TTC549 (cell line): Measurements from ENCODE around the gene TSHZ3.

Experiments
- FAIRE-seq: peaks from 2 replicates; lab custom pipeline; 2012; peaks lifted over from hg19 to GRCh38; lab: Jason Lieb, UNC

The TSHZ3 gene

DNA sequence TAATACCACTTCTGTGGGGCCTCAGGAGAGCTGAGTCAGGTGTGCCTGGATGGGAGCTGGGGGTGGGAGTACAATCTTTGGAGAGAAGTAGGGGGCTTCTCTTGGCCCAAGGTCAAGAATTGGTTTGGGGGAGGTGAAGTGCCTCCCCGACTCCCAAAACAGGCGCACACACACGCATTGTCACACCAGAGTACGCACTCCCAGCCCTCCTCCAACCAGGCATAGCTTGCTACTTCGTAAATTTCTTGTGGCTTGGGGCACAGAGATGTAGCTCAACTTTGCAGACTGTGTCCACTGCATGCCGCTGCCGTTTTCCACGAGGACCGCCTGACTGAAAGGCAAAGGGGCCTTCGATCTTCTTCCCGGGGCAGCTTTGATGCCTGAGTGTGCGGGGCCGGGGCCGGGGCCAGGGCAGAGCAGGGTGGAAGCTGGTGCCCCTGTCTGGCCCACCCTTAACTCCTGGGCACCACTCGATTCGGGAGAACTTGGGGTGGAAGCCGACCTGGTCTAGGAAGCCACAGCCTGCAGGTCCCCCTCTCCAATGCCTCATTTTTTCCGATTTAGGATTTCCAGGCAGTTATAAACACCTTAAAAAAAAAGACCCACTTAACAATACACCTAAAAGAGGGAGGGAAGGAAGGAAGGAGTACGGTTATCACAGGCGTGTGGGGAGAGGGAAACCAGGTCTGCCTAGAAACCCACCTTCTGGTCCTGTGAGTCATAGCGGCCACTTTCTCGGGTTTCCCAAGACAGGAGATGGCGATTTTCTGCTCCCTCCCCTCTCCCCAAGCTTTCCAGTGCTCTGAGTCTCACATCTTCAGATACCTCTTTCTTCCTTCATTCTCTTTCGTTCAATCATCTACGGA is 5.8 kb upstream of the TSHZ3 start:
- FAIRE-seq = no peak

GRCh38 chr19:31354316-31354715 is 5.1 kb upstream of the TSHZ3 start:
- no peak for FAIRE-seq

GRCh38 chr19:31353833-31354232 is 4.6 kb upstream of the TSHZ3 start:
- no peak for FAIRE-seq

- FAIRE-seq = no peak
Measured at GRCh38 chr19:31352782-31353651, 3.8 kb upstream of the TSHZ3 start.

DNA sequence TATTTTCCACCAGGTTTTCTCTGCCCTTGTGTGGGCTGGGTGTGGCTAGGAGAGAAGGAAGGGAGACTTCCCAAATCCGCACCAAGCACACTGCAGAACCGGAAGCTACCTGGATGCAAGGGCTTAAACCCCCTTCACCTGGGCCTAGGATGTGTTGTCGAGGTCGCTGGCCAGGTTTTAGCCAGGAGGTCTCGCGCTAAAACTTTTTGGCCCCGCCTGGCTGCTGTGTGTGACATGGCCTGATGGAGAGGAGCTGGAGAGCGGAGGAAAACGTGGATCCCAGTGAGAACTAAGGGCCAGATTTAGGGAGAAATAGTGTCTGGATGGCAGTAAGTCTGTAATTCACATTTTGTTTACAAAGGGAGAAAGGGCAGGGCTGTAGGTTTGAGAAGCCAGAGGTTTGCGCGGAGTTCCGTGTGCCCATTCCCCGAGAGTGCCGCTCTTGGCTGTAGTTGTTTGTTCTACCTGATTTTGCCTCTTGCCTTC is 3.1 kb upstream of the TSHZ3 start:
- no peak for FAIRE-seq

DNA sequence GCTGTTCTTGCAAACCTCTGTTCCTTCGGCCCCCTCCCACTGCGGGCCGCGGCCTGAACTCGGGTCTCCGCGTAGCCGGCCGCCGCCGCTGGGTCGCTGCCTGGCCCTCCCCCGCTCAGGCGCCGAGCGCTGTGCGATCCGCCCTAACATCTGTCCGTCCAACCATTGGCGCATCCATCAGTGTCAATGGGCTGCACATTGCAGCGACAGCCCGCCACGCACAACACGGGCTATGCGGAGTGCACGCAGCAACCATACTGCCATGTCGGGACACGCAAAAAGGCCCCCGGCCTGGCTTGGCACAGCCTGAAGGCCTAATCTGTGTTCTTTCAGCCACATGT is 2.6 kb upstream of the TSHZ3 start:
- no peak for FAIRE-seq

- FAIRE-seq = no peak
Measured at GRCh38 chr19:31351056-31351854, 2.0 kb upstream of the TSHZ3 start.

DNA sequence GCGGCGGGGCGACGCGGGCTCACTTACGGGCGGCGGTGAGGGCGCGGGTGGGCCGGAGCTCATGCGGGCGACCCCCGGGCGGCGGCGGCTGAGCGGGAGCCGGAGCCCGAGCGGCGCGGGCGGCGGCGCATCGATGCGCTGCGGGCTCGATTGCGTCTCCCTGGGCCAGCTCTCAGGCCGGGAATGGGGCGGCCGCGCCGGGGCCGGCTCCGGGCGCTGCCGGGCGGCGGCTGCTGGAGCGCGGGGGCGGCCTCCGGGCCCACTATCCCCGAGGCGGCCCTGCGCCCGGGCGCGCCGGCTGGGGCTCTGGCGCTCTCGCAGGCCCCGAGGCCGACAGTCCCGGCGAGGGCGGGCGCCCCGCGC is 1.4 kb upstream of the TSHZ3 start:
- no peak for FAIRE-seq

DNA sequence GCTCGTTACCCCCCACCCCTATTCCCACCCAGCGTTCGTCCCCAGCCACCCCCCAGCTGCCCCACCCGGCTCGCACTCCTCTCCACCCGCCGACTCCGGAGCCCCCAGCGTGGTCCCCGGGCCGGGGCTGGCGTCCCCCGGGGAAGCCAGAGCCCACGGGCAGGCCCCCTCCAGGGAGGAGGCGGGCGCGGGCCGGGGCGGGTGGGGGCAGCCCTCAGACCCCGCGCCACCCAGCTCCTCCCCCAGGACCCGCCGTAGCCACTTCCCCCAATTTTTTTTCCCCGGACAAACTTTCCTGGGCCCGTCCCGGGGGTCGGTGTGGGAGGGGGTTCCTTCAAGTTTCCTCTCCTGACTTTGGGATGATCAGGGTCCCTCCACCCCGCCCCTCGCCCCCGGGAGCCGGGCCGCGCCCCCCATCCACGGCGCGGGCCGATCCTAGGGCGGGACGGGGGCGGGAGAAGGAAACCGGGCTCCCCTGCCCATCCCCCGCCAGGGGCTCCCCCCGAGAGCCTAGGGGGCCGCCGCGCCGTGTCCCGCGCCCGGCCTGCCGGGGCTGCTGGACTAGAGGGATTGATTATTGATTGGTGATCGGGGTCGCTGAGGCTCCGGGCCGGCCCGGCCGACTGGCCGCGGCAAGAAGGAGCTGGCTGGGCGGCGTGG is 927 bp upstream of the TSHZ3 start:
- no peak for FAIRE-seq

GRCh38 chr19:31348481-31349159 is 616 bp downstream of the TSHZ3 start:
- no peak for FAIRE-seq

GRCh38 chr19:31347828-31348392 is 1.3 kb downstream of the TSHZ3 start:
- FAIRE-seq = no peak

DNA sequence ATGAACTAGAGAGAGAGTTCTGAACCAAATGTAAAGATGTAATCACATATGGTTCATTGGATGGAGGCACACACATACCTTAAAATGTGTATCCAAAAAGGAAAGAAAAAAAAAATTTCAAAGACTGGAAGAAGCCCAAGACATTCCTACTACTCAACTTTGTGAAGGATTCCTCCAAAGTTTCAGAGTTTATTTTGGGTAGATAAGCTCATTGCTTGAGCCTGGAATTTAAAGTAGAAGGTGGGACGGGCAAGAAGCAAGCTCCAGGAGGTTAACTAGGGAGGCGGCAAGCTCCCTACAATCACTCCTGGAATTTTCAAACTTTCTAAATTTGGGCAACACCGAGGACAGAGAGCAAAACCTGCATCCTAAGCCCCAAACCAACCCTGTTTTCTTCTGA is 1.9 kb downstream of the TSHZ3 start:
- no peak for FAIRE-seq

- FAIRE-seq = no peak
Measured at GRCh38 chr19:31346184-31347059, 2.8 kb downstream of the TSHZ3 start.

- no peak for FAIRE-seq
Measured at GRCh38 chr19:31344403-31344802, 4.8 kb downstream of the TSHZ3 start.

- FAIRE-seq = no peak
Measured at GRCh38 chr19:31342926-31343325, 6.3 kb downstream of the TSHZ3 start.

- FAIRE-seq = no peak
Measured at GRCh38 chr19:31340042-31341025, 8.9 kb downstream of the TSHZ3 start.

GRCh38 chr19:31339411-31339810 is 9.8 kb downstream of the TSHZ3 start:
- FAIRE-seq = no peak

DNA sequence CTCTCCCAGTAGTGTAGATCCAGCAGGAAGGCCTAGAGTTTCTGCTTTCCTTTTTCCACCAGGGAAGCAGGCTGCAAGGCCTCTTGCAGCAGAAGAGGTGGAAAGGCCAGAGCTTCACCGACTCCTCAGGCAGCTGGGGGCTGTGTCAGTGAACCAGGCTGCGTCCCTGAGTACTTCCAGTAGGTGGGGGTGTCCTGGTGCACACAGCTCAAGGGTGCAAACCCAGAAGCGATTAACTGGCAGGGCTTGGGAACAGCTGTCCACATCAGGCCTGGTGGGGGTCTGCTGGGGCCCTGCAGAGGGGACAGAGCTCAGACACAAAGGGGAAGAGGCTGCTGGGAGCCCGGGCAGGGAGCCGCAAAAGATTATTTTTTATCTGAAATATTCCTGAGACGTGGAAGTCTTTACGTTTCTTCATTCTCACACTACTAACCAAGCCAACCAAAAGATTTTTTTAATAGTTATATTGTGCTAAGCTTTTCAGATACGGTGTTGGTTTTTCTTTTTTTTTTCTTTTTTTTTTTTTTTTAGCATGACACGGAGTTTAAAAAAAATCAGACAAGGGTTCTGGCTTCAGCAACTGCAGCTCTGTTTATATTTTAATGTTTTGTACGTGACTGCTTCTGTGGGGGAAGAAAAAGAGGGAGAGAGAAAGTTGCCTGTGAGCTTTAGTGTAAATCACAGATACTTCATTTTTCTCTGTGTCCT is 11.0 kb downstream of the TSHZ3 start:
- no peak for FAIRE-seq
